ENCODE data around the gene TRAF3IP1.

TRAF3IP1 gene

DNA sequence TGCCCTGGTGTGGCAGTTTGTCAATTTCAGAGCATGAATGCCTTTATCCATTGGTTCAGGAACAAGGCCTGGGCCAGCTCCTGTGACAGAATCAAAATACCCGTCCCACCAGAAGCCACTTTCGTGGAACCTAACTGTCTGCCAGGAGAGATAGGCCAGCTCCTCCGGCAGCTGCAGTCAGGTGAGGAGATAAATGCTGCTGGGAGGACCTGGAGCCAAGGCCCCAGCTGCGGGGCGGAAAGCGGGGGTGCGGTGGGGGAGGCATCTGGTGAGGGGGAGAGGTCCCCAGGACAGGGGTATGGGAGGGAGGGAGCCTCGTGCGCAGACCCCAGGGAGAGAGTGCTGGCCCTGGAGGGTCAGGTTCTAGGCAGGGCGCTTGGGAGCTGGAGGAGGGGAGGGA lies 102.0 kb downstream of the TRAF3IP1 start:
- in situ Hi-C loops (cut with HindIII; ENCODE audit: low sequenced_read_pairs), result no loop called here

DNA sequence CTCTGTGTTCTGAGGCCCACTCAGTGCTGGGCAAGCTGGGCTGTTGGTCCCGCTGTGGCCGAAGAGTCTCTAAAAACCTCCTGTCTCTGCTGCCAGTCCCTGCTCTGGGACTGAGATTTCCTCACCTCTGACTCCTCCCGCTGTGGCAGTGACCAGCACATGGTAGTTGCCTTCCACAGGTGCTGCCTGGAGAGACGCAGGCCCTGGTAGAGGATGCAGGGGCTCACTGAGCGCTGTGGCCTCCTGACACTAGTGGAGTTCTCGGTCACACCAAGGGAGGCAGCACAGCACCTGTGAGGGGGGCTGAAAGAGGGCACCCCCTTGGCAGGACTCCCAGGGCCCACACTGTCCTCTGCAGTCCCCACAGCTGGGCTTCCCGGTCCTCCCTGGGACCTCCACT lies 102.6 kb downstream of the TRAF3IP1 start:
- in situ Hi-C loops (cut with HindIII; ENCODE audit: low sequenced_read_pairs), result no loop called here

DNA sequence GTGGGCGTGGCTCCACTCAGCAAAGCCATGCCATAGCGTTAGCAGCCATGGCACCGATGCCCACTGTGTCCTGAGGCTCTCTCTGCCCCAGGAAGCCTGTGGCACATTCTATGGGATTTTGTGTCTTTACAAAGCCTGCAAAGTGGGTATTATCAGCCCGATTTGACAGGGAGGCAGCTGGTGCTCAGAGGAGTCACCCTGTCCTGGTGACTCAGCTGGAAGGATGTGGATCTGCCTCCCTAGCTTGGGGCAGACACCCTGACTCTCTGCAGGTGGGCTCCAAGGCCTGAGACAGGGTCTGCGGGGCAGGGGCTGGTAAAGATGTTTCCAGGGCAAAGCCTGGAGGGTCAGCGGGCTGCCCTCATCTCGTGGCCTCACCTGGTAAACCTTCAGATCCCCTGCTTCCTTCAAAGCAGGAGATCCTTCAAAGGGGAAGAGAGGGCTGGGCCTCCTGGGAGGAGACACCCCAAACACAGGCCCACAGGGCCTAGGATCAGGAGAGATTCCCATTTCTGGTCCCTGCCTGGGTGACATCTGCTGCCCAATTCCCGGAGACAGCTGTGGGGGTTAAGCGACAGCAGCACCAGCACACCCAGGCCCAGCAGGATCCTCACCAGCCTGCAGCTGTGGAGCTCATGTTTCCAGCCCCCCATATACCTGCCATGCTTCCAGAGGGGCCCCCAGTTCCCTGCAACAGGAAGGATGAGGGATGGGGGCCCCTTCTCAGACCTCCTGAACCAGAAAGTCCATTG lies 103.4 kb downstream of the TRAF3IP1 start:
- in situ Hi-C loops (cut with HindIII; ENCODE audit: low sequenced_read_pairs), result no loop called here

DNA sequence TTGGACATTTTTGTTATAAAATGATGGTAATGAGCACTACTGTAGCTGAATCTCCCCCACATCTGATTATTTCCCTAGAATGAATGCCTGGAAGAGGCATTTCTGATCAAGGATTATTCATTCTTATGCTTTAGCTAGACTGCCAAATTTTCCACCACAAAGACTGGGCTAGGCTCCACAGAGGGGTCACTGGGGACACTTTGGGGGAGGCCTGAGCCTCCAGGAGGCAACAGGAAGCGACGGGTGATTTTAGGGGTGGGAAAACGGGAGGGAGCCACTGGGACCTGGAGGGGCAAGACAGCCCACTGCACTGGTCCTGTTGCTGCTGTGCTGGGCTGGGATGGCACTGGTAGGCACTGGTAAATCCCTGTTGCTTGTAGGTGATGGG lies 104.0 kb downstream of the TRAF3IP1 start:
- in situ Hi-C loops (cut with HindIII; ENCODE audit: low sequenced_read_pairs), result no loop called here

DNA sequence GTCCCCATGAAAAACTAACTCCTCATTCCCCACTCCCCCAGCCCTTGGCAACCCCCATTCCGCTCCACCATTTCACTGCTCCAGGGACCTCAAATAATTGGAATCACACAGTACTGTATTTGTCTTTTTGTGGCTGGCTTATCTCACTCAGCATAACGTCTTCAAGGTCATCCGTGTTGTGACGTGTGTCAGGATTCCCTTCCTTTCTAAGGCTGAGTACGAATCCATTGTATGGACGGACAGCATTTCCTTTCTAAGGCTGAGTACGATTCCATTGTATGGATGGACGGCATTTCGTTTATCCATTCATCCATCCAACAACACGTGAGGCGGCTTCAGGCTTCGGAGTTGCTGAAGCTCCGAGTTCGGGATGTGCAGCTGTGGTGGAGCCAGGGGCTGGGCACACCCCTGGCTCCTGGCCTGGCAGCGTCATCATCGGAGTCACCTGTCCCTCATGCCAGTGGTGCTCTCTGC lies 105.2 kb downstream of the TRAF3IP1 start:
- in situ Hi-C loops (cut with HindIII; ENCODE audit: low sequenced_read_pairs), result no loop called here

DNA sequence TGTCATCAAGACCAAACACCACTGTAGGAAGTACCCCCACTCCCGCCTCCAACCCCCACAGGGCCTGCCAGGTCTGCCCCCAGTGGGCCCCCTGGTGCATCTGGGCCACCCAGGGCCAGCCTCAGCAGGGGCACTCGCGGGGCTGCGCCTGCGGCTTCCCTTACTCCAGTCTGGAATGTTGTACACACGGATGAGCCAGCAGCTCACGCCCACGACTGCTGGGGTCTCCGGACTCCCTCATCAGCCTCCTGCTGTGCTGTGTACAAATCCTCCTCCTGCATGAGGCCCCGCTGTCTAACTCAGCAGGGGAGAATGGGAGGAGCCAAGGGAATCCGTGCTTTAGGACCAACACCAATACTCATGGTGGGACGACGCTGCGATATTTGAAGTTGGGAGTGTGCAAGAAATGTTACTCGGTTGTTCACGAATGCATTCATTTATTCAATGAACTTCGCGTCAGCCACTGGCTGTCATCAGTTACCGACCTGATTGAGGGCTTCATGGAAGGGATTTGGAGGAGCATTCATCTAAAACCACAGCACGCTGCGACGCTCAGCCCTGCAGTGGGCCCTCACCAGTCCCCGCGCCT lies 105.8 kb downstream of the TRAF3IP1 start:
- in situ Hi-C loops (cut with HindIII; ENCODE audit: low sequenced_read_pairs), result no loop called here

DNA sequence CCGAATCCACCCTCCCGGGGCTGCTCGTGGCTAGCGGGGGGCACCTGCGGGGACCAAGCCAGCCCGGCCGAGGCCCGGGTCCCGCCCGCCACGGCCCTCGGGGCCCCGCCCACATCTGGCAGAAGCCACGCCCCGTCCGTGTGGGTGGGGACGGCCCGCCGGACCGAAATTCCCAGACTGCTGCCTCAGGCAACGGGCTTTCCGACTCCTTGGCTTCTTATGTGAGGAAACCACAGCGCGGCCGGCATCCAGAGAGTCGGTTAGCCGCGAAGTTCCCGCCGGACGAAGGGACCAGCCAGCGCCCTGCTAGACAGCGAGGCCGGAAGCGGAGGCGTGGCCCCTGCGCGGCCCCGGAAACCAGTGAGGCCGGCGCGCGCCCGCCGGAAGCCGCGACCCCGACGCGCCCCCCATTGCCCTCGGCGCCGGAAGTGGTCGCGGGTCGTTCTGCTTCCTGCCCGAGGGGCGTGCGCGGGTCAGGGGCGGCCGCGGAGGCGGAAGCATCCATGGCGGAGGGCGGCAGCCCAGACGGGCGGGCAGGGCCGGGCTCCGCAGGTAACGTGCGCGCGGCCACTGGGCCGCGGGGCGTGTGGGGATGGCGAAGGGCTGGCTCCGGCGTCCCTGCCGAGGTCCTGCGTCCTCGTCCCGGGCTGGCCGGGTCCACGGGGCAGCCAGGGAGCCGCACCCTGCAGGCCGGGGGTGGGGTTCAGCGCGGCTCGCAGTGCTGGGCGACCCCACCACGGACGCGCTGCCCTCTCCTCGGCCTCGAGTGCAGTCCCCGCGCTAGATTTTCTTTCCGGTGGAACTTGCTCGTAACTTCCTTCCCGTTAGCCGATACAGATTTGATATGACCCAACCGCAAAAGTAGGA lies 106.5 kb downstream of the TRAF3IP1 start, which contains the start of gene ASB1:
ASB1 (plus strand) TSS at position 360 of the 867 bp plus-strand sequence; CDS start at position 504, 144 bp downstream.
- in situ Hi-C loops (cut with HindIII; ENCODE audit: low sequenced_read_pairs), result no loop called here

DNA sequence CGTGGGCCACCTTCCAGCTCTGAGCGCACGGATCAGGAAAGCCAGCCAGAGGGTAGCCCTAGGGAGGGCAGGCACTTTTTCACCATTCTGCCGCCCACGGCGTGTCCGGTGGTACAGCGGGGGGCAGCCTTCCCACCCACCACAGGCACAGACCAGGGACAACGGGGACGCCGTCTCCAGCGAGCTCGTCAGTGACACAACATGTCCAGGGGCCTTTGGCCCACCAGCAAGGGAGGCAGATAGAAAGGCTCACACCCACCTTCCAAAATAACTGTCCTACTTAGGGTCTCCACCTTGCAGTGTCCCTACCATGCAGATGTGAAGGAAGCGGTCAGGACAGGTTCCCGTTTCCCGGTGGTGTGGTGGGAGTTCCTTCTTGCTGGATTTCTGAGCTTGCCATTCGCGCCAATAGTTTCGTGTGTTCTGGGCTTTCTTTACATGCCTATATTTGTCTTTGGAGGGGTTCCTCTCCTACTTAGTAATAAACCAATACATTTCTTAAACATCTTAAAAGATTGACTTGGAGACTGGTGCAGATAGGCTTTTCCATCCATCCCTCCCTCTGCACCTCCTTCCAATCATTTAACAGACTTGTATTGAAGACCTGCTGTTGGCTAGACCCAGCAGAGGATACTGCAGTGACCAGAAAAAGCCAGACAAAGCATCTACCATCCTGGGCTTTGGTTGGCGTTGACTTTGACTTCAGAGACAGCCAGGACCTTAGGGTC lies 107.3 kb downstream of the TRAF3IP1 start:
- in situ Hi-C loops (cut with HindIII; ENCODE audit: low sequenced_read_pairs), result no loop called here

DNA sequence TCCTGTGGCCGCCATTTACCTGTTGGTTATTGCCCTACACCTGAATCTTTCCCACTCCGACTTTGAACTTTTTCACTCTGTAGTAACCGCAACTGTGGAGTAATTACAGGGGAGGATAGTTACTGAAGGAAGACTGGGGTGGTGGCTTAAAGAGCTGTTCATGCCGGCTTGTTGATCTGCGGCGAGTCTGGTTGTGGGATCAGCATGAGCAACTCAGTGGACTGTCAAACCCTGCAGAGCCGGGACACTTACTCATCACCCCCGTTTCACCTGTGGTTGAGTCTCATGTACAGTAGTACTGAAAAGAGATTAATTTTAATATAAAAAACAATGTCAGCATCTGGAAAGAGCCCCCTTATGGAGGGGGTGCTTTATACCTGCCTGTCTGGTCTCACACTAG lies 108.5 kb downstream of the TRAF3IP1 start:
- in situ Hi-C loops (cut with HindIII; ENCODE audit: low sequenced_read_pairs), result no loop called here

DNA sequence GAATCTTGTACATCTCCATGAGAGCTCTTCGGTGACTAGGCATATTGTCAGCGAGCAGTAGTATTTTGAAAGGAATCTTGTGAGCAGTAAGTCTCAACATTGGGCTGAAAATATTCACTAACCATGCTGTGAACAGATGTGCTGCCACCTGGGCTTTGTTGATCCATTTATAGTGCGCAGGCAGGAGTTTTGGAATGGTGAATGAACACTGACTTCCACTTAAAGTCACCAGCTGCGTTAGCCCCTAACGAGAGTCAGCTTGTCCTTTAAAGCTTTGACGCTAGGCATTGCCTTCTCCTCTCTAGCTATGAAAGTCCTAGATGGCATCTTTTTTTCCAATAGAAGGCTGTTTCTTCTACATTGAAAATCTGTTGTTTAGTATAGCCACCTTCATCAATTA lies 110.5 kb downstream of the TRAF3IP1 start:
- in situ Hi-C loops (cut with HindIII; ENCODE audit: low sequenced_read_pairs), result no loop called here

DNA sequence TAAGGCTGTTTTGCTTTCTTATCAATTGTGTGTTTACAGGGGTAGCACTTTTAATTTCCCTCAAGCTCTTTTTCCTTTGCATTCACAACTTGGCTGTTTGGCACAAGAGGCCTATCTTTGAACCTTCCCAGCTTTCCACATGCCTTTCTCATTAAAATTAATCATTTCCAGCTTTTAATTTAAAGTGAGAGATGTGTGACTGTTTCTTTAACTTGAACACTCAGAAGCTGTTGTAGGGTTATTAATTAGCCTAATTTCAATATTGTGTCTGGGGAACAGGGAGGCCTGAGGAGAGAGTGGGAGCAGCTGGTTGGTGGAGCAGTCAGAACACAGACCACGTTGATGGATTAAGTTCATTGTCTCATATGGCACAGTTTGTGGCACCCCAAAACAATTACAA lies 111.1 kb downstream of the TRAF3IP1 start:
- in situ Hi-C loops (cut with HindIII; ENCODE audit: low sequenced_read_pairs), result no loop called here

DNA sequence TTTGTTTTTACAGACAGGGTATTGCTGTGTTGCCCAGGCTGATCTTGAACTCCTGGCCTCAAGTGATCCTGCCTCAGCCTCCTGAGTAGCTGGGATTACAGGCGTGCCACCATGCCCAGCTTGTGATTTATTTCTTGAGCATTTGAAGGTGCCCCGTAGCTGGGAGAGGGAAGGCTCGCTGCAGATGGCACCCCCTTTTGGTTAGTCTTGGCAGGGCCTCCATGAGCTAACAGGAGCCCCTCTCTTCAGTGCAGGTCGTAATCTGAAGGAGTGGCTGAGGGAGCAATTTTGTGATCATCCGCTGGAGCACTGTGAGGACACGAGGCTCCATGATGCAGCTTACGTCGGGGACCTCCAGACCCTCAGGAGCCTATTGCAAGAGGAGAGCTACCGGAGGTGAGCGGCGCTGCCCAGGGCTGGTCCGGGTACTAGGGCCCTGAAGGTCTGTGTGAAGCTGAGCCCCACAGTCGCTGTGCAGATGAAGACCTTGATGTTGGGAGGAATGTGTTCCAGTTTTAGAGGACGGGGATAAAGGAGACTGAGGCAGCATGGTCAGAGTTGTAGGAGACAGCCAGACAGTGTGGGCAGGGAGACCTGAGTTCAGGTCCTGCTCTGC lies 113.1 kb downstream of the TRAF3IP1 start:
- in situ Hi-C loops (cut with HindIII; ENCODE audit: low sequenced_read_pairs), result no loop called here

DNA sequence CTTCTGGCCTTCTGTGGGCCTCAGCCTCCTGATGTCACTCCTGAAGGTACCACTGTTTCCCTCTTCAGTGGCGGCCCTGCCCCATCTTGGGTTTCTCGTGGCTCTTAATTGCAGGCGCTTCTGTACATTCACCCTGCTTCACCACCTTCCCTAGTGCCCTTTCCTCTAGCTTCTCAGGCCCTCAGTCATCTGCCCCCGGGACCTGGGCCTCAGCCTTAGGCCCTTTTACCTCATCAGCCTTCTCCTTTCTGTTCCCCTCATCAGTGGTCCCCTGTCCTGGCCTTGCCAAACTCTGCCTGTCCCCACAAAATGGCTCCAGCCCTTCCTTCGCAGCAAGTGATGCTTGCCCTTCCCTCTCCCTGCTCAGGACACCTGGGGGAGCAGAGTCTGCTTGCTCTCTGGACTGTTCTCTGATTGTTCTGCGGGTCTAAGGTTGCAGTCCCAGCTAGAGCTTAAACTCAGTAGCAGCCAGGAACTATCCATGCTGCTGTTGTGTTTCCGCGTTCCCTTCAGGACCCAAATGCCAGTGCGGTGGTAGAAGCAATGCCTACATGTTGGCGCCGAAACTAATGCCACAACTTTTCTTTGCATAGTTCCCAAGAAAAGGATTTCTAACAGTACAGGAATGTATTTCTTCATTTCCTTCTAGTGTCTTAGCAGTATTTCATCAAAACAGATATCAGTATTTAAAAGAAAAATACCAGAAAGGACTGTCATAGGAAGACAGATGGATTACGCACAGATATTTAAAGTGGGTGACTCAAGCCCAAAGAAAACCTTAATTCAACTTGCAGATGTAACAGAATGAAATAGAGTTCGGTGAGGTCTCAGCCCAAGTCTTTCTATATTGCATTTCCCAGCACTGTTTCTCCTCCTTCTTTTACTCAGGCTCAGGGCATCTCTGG lies 113.9 kb downstream of the TRAF3IP1 start:
- in situ Hi-C loops (cut with HindIII; ENCODE audit: low sequenced_read_pairs), result no loop called here

DNA sequence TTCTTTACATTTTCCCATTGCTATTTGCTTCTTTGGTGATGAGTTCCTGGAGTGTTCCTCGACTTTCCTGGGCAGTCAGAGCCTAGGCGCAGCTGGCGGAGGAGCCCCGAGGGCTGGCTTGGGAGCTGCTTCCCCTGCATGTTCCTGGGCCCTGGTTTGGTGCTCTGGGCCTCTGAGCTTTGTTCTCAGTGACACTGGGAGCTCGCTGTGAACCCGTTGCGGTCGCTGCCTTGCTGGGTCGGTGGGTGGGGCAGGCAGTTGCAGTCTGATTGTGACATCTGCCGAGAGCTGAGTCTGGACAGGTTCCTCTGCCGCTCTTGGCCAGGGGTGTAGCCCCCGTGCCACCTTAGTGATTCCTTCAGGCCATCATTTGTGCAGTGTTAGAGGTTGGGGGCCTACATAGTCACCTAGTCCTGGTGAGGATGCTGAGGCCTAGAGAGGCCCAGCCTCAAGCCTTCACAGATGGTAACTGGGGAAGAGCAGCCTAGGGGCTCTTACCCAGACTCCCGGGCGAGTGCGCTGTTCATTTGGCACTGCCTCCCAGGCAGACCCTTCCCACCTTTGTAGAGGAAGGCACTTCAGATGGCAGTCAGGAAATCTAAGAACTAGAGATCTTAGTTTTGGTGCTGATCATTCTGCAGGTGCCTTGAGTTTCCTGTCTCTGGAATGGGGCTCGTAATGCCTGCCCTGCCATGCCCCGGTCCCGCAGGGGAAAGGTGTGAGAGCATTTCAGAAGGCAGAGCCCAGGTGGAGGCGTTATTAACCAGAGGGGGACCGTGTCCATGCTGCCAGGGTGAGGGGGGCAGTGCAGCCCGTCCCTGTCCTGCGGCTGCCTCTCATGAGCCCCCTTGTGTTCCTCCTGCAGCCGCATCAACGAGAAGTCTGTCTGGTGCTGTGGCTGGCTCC lies 114.8 kb downstream of the TRAF3IP1 start:
- in situ Hi-C loops (cut with HindIII; ENCODE audit: low sequenced_read_pairs), result no loop called here

DNA sequence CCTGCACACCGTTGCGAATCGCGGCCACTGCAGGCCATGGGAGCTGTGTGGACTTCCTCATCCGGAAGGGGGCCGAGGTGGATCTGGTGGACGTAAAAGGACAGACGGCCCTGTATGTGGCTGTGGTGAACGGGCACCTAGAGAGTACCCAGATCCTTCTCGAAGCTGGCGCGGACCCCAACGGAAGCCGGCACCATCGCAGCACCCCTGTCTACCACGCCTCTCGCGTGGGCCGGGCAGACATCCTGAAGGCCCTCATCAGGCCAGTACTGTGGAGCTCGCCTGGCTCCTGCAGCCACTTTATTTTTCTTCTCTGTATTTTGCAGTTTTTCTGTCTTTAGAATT lies 115.4 kb downstream of the TRAF3IP1 start:
- in situ Hi-C loops (cut with HindIII; ENCODE audit: low sequenced_read_pairs), result no loop called here

DNA sequence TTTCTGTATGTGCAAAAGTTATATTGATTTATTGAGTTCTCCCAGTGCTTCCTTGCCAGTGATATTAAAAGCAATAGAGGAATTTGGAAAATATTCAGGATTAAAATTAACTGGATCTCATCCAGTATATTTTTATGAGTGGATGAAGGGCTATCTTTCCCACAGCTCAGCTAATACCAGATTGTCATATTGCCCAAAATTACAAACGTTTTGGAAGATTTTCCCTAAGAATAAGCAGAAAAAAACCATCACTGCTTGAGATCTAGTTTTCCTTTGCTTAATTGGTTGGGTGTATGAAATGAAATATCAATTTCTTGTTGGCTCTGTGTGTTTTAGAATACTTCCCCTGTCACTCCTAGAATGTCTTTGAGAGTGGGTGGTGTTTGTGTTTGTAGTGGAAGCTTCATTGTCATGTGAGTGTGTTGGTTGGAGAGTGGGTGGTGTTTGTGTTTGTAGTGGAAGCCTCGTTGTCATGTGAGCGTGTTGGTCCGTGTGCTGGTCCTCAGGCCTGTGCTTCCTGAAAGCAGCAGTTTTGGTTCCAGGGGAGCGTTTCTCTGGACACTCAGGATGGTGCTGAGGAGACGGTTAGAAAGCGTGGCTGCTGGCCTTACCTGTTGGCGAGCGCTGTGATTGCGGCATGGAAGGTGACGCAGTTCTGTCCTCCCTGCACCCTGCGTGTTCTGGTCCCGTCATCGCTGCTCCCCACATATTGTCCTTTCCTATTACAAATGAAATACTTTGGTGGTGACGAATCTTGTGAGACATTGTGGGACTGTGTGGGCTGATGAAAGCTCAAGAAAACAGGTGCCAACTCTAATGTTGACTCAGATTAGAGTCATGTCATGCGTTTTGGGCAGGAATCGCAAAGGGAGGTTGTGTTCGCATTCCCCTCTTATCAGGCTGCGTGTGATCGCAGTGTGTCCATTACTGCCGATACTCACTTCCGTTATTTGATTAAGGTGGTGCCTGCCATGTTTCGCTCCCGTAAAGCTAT lies 118.8 kb downstream of the TRAF3IP1 start:
- in situ Hi-C loops (cut with HindIII; ENCODE audit: low sequenced_read_pairs), result no loop called here

DNA sequence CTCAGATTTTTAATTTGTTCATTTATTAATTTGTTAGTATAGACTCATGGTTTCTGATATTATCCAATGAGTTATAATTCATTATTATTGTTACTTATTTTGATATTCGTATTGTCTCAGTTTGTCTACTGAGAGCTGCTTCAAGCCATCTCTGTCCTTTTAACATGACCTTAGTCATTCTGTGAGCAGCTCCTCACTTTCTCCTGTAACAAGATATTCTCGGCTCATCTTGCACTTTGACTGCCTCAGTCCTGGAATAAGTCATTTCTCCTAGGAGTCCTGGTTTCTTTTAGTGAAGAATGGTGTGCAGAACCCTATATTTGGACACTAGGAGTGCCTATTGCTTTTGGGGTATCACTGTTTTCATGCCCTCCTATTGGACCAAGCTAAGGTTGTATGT lies 119.6 kb downstream of the TRAF3IP1 start:
- in situ Hi-C loops (cut with HindIII; ENCODE audit: low sequenced_read_pairs), result no loop called here

Data from endothelial cell of hepatic sinusoid (primary cell).